B cell (primary cell): ENCODE results near the gene RGR.

Source experiments
- EZH2 ChIP-seq: IDR thresholded peaks from 2 replicates; pipeline ENCODE4 v1.6.1; 2012; ENCODE audit warnings: borderline replicate concordance, low read depth, mild to moderate bottlenecking, moderate library complexity, low read length; ENCODE audit not compliant: insufficient read depth, poor library complexity, severe bottlenecking
- TF ChIP-seq, protein P1 (sequence below): fragments of 200-600 bp; IDR thresholded peaks from one replicate; pipeline ENCODE4 v1.8.0; 2022; ENCODE audit warnings: antibody characterized with exemption, mild to moderate bottlenecking

- TF ChIP-seq, protein P1, sequence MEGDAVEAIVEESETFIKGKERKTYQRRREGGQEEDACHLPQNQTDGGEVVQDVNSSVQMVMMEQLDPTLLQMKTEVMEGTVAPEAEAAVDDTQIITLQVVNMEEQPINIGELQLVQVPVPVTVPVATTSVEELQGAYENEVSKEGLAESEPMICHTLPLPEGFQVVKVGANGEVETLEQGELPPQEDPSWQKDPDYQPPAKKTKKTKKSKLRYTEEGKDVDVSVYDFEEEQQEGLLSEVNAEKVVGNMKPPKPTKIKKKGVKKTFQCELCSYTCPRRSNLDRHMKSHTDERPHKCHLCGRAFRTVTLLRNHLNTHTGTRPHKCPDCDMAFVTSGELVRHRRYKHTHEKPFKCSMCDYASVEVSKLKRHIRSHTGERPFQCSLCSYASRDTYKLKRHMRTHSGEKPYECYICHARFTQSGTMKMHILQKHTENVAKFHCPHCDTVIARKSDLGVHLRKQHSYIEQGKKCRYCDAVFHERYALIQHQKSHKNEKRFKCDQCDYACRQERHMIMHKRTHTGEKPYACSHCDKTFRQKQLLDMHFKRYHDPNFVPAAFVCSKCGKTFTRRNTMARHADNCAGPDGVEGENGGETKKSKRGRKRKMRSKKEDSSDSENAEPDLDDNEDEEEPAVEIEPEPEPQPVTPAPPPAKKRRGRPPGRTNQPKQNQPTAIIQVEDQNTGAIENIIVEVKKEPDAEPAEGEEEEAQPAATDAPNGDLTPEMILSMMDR = no peak
- no peak for TF ChIP-seq EZH2
These were observed 18.2 kb upstream of the RGR start for GRCh38 chr10:84226616-84227015.
